NCI-H2227 (cell line): ENCODE results near the gene SOX9.

Source experiments
- DNase-seq: peaks from one replicate; lab custom pipeline; 2025; ENCODE audit not compliant: unreplicated experiment; lab: John Stamatoyannopoulos, UW

SOX9 gene

DNA sequence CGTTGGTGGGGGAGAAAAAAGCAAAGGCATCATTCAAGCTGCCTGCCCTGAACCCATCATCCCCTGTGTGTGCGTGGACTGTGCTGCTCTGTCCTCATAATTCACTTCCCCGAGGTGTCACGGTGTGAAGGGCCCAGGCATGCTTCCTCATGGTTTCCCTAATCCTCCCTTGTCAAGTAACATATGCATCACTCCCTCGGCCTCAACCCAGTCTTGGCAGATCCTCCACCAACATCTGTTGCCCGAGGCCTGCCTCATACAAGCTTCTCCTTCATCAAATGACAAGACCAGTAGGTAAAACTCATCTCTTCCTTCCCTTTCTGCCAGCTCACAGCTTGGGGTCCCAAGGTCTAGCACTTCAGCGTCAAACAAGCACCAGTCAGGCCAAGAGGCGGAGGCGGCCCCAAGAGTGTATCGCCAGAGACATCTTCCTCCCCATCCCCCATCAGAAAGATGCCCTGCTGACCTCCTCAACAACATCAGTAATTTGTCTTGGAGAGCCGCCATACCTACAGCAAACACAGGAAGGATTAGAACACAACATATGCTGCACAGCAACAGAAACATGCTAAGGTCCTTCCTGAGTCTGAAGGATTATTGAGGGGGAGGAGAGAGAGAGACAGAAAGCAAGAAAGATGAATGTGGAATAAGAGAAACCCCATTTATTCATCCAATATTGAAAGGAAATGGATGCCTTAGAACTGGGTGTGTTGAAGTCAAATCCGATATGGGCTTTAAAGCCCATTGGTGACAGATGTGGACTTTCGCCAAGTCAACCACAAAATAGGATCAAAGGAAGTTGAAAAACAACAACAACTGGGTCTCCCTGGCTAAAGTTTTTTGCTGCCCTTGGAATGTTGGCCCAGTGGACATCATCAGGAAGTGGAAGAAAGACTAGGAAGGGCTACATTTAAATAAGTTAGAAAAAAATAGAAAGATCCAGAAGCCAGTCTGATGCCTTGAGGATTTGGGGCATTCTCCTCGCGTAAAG lies 38.4 kb downstream of the SOX9 start:
- DNase-seq, result peak; percentile 25

DNA sequence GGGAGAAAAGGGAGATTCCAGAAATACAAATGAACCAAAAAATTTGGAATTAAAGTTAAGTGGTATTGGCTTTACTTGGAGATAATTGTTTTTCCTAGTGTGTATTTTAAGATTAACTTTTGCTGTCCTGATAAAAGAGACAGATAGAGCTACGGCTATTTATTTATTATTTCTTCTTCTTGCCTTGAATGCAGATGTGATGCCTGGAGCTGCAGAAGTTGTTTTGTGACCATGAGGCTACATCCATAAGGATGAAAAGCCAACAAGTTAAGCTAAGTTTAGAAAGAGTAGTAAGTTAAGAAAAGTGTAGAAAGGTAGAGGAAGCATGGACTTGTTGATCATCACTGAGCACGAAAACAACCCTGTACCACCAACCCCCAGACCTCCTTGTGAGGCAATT lies 41.7 kb downstream of the SOX9 start:
- DNase-seq, result no peak

DNA sequence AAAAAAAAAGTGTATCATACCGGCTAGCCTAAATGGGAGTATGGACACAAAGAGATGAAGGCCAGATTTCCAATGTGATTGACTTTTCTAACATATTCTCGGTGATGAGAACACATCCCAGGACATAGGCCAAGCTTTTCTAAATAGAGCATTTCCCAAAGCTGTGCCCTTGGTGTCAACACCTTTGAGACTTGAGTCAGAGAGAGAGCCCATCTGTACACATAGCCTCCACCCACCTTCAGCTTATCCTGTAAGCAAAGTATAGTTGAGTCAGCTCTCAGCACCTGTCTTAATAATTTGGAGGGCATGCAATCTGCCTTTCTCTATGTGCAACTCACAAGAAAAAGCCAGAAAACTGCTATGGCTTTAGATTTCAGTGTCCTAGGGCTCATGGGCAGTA lies 42.7 kb downstream of the SOX9 start:
- DNase-seq, result no peak

DNA sequence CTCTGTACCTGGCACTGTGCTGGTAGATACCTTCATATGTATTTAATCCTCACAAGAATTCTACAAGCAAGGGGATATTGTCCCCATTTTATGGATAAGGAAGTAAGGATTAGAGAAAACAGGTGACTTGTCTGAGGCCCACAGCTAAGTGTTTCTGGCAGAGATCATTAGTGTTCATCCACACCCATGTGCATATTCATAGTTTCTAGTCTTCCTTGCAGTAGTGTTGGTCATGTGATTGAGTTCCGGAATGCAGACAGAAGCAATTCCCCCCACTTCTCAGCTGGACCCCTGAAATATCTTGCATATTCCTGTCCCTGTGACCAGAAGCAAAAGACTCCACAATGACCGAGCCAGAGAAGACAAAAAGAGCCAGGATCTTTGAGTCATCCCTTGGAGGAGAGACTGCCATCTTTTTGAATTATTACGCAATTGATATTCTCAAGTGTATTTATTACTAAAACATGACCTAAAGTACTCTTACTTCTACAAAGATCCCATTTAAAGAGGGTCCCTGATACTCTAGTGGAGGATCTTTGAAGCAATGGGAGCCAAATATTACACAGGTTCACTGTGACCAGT lies 43.4 kb downstream of the SOX9 start:
- no peak for DNase-seq

GRCh38 chr17:72165192-72165866 lies 44.5 kb downstream of the SOX9 start:
- no peak for DNase-seq

GRCh38 chr17:72165867-72166439 lies 45.1 kb downstream of the SOX9 start:
- DNase-seq, result no peak

GRCh38 chr17:72167593-72167992 lies 46.8 kb downstream of the SOX9 start:
- no peak for DNase-seq

GRCh38 chr17:72169823-72170222 lies 49.0 kb downstream of the SOX9 start:
- no peak for DNase-seq

DNA sequence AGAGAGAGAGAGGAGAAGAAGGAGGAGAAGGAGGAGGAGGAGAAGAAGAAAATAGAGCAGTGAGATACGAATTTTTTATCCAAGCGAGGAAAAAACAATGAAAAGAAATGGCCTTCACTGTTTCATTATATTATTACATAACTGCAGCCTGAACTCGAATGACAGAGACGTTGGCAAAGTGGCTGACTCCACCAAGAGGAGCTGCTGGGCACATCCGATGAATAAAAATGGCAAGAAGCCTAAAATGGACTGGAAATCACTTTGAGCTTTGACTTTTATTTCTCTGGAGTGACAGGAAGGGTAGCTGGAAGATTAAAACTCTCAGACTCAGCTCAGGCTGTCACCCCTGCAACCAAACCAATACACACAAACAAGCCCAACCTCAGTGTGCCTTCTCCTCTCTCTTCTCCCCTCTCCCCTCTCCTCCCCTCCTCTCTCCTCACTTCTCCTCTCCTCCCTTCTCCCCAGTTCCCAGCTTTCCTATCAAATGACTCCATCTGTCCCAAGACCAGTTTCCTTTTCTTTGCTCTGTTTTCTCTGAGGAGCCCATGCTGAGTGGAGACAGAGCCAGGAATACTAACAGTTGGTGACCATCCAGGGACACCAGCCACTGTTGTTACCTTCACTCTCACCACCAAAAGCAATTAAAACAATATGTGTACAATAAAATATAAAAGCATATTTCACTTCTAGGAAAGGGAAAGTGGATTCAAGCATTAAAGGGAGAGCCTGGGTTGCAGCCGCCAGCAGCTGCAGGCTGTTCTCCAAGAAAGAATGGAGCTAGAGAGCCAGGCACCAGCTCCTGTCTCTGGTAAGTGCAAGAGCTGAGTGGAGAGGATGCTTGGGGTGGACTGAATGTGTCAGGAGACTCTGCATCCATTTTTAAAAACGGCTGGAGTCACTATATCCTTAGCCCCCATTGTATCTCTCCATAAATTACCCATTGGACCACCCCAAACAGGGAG lies 51.2 kb downstream of the SOX9 start:
- no peak for DNase-seq

DNA sequence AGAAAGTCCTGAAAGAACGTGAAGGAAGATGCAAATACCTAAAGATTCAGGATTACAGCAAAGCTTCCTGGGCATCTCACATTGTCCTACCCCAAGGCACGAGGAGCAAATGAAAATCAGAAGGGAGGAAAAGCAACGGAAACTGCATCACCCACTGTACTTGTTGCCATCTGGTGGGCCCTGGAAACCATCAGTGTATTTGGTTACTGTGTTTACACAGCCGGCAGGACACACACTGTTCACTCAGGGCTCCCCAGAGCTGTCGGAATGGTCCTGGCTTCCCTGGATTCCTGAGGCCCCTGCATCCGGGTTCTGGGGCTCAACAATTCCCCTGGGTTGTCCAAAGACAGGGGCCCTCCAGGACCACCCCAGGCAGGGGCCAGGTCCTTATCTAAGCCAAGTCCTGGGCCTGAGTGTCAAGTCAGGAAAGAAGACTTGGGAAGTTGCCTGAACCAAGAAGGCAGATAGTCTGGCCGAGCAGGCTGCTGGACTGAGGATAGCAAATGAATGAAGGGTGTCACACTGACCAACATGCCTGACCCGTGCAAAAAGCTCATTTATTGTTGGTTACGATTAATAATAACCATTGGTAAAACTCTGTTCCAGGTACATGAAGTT lies 52.8 kb downstream of the SOX9 start:
- DNase-seq, result no peak

- no peak for DNase-seq
Measured at GRCh38 chr17:72175263-72175662, 54.4 kb downstream of the SOX9 start.
